GM19372 (cell line): ENCODE measurements around the gene PIP5K1C.

ENCODE experiments used
- ATAC-seq: cut with Tn5 transposase; IDR thresholded peaks from one replicate; pipeline ENCODE4 v1.9.1; 2021; ENCODE audit warnings: mild to moderate bottlenecking, low read depth, moderate library complexity; ENCODE audit not compliant: unreplicated experiment

Gene PIP5K1C

DNA sequence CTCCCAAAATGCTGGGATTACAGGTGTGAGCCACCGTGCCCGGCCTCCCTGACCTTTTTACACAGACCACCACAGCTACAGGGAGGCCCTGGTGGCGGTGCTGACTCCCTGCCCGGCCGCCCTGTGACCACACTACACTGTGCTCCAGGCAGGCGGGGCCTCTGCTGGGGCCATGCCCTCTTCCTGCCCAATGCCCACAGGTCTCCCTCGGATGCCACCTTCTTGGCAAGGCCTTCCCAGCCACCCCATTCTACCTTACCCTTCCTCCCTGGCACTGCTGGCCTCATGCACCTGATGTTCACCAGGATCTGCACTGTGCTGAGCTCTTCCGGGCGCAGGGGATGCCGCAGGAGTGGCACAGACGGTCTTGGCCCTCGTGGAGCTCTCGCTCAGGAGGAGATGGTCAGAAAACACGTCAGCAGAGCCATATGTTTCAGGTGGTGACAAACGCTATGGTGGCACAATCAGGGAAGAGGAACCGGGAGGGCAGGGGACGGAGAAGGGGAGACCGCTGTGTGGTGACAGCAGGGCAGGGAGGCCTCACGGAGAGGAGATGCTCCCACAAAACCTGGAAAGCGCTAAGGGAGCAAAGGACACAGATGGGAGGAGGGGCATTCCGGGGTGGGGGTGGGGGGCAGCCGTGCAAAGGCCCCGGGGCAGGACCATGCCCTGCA lies 4.1 kb downstream of the PIP5K1C start:
- ATAC-seq, result no peak

DNA sequence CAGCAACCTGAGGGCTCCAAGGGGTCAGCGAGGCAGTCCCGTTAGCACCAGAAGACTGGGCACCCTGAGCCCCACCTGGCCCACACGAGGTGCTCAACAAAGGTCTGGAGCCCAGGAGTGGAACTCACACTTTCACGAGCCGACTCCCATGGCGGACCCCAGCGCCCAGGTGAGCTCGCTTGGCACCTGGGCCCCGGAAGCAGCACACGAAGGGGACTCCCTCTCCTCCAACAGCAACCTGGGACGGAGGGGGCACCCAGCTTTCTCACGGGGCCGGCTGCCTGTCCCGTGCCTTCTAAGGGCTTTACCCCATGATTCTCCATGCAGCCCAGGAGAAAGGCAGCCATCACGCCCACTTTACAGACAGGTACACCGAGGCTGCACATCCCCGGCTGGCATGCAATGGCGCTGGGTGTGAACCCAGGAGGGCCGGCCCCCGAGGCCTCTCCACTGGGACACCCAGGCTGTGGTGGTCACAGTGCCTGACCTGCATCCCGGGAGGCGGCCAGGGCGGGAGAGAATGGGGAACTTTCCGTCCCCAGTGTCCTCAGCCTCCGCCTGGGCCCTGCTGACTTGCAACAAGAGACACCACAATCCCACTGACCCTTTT lies 5.0 kb downstream of the PIP5K1C start:
- no peak for ATAC-seq

DNA sequence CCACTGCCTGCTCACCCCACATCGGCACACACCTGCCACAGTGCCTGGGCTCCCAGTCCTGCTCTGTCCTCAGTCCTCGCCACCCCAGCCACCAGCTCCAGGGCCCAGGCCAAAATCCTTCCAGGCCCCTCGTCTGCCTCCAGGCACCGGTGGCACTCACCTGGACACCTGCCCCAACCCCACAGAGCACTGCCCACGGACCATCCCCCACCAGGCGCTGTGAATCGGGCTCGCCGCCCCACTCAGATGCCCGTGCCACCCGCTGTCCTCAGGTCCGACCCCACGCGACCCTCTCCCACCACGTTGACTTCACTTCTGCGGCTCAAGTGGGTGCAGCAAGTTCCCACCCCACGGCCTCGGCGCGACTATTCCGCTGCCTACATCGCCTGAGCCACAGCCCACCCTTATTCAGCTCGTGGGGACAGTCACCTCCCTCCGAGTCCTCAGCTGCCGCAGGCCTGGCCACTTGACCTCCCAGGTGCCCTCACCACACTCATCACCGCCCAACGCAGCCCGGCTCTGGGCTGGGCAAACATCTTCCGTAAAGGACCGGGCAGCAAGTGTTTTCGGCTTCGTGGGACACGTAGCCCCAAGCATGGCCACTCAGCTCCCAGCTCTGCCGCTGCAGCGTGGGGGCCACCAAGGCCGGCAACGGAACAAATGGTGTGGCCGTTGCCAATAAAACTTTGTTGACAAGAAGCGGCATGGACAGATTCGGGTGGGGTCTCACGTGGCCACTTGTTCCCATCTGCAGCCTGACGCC lies 5.7 kb downstream of the PIP5K1C start:
- ATAC-seq, result no peak

DNA sequence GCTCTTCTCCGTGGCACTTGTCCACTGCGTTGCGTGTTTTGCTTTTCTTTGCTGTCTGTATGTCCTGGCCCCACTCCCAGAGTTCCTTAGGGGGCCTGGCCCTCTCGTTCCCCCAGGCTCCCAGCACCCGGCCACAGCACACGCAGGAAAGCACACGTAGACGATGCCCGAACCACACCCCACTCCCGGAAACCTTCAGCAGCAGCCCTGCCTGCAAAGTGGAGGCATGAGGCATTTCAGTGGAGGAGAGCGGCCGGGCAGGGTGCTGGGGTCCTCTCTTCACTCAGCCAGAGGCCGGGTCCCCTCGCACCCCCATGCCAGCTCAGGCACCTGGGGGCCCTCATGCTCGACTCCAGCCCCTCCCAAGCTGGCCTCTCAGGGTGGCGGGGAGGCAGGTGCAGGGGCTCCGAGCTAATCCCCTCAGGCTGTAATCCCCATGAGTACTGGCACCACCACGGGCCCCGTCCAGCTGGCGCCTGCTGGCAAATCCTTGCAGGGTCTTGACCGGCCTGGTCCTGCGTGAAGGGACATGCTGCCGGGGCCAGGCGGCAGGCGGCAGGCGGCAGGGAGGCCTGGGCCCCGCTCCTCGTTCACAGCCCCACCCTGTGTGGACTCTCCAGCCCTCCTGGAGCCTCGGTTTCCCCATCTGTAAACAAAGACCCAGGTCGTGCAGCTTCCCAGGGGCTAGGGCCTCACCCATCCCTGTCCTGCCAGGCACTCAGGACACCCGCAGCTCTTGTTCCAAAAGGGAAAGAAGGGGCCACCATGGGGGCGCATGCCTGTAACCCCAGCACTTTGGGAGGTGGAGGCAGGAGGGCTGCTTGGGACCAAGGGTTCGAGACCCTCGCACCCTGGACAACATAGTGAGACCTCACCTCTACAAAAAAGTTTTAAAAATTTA lies 7.0 kb downstream of the PIP5K1C start:
- no peak for ATAC-seq

DNA sequence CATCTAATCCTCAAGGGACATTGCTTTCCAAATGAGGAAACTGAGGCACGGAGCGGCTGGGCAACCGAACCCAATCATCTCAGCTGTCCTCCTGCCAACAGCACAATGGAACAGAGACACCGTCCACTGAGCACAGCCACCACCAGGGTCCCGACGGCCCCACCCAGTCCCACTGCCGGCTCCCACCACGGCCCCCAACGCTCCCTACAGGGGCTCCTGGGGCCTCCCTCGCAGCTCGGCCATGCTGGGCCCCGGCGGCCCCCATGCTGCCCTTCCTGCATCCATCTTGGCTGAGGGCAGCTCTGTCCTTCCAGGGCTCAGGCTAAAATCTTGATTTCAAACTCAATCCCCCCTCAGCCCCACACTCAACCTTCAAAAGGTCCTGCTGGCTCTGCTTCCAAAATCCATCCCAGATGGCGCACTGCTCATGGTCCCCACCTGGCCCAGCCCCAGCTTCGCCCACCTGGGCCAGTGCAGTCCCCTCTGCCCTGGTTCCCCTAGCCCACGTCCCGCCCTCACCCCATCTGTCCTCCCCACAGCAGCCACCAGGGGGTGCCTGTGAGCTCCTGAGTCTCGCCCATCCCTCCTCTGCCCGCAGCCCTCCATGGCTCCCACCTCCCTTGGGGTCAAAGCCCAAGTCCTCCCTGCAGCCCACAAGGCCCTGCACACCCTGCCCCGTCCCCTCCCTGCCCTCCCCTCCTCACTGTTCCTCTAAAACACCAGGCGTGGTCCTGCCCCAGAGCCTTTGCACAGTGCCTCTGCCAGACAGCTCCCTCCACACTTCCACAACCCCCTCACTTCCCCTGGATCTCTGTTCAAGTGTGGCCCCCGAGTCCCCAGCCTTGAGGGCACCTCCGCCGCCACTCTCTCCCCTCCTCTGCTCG lies 7.9 kb downstream of the PIP5K1C start:
- no peak for ATAC-seq

DNA sequence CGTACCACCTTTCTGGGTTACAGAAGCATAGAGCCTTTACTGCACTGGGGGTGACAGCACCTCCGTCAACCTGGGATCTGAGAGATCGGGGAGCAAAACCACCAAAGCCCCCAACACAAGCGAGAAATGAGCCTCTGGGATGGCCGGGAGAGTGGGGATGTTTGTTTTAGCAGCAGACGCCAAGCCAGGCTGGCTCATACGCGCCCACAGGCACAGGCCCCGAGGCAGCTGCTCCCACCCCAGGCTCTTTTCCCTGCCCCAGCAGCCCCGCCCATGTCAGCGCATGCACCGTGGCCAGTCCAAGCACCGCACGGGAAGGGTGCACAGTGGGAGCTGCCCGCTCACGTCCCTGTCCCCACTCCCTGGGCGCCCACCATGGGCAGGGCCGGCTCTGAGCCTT lies 8.5 kb downstream of the PIP5K1C start:
- ATAC-seq, result no peak

DNA sequence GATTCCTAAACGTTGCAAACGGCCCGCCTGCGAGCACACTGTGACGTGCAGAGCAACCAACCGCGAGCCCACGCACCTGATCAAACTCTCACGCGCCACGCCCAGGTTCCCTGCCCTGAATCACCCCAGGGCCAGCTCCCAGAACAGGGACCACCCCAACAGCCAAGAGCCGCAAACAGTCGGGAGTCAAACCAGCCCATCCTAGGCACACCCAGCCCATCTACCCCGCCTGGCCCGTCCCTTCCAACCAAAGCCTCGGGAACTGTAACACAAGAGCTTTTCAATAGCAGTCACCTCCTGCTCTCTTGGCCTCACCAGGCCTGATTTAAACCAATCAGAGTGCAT lies 8.9 kb downstream of the PIP5K1C start:
- no peak for ATAC-seq

DNA sequence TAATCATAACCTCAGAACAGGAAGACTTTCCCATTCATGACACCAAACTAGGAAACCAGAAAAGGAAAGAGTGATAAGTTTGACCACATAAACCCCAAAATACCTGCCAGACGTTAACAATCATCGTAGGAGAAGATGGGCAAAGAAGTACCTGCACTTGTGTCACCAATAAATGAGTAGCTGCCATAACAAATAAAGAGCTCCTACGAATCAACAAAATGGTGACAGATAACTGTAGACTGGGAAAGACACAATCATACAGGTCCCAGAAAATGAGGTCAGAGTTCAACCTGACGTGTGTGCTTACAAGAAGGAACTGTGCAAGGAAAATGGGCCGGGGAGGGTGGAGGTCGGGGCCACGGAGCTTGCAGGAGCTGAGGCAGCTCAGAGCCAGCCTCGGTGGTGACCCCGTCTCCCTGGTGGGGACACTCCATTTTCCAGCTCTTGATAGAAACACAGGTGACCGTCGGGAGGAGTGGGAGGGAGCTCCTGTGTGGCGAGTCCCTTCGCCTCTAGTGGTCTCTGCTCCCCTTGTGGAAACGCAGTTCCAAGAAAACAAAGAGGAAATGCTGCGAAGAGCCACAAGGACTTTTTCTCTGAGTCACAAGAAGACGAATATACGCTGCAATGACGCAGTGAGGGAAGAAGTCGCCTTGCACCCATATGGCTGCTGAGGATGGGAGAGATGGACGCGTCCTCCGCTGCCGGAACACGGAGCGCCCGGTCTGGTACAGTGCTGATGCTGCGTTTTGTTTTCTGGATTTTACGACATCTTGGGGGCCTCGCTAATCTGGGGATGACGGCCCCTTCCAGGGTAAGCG lies 9.5 kb downstream of the PIP5K1C start:
- ATAC-seq, result no peak

DNA sequence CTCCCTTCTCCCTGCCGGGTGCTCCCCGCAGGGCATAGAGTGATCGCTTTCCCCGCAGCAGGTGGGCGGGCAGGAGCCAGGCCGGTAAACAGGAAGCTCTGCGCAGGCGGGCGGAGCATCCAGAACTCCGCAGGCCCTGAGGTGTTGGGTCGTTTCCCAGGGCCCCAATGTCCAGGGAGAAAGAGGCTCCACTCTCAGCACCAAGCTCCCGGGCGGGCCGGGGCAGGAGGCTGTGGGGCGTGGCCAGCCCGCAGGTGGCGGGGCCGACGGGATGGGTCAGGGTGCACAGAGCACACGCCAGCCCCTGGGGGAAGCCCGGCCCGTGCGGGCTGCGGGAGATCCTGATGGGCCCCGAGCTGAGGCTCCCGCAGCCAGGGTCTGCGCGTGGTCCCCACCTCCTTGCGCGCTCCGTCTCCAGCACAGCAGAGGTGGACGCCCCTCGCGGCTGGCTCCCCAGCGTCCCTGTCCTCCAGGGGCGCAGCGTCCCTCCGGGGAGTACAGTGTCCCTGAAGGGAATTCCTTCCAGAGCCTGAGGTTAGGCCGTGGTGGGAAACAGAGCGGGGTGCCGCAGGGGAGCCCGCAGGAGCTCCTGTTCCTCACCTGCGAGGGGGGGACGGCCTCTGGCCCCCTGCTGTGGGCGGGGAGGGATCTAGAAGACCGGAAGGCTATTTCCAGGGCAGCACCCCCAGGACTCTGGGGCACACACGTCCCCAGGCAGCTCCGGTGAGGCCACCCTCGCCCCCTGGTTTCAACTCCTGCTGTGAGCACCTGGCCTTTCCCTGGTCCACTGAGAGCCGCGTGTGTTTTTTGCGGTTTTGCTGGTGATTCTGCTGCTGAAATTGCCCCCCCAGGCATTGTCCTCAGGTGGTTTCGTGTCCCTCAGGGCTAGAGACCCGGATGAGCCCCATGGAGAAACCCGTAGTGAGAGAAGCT lies 12.2 kb downstream of the PIP5K1C start:
- no peak for ATAC-seq

DNA sequence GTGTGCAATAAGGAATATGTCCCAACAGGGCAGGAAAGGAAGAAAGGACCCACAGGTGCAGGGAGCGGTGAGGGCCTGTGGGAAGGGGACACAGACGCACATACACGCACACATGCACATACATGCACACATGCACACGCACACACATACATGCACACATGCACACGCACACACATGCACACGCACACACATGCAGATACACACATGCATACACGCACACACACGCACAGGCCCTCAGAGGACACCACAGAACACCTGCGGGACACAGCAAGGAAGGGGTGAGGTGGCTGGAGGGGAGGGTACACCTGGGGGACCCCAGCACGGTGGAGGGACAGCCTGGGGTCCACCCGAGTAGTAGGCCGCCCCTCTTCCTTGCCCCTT lies 12.9 kb downstream of the PIP5K1C start:
- no peak for ATAC-seq

DNA sequence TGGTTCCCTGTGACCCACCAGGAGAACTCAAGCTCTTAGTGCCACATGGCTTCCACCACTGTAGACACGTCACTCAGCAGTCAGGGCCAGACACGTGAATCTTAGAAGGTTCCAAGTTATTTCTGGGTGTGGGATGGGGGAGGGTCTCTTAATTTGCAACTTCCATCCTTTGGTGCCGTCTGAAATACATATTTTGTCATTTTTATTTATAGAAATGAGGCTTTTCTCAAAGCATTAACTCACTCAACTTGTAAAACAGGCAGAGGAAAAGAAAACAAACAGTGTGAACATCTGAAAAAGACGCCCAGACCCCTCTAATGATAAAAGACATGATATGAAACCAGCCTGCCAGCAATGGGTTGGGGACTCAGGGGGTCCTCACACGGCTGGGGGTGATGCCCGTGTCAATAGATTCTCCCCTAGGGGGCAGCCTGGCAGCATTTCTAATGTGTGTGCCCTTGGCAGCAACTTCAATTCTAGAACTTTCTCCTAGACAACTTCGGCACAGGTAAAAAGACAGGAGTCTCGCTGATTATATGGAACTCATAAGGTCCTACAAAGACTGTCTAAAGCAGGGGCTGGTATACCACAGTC lies 15.4 kb downstream of the PIP5K1C start:
- no peak for ATAC-seq

DNA sequence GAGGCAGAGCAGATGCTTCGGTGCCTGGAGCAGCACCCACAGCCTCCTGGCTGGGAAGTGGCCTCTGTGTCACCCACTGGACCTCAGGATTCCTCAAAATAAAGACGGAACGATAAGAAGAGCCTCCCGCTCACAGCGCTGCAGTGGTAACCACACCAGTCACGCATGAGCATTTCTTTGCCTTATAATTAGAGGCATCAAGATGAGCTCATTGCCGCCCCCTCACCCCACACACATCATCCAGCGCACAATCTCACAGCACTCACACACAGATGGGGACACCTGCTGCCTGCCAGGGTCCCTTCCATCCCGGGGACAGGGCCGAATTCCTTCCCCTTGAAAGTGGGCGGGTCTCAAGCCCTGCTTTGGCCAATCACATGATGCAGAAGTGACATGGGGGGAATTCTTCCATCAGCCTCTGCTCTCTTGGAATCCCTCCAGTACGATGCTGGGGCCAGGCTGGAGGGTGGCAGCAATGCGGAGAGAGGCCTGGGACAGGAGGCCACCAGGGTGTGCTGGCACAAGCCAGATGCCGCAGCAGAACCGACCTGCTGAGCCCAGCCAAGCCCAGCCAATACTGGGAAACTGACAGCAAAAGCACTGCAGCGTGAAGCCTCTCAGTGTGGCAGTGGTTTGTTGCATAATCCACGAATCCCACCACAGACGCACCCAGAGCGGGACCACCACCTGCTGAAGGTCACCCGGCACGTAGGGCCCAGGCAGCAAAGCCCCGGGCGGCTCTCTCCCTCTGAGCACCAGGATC lies 16.0 kb downstream of the PIP5K1C start:
- no peak for ATAC-seq

DNA sequence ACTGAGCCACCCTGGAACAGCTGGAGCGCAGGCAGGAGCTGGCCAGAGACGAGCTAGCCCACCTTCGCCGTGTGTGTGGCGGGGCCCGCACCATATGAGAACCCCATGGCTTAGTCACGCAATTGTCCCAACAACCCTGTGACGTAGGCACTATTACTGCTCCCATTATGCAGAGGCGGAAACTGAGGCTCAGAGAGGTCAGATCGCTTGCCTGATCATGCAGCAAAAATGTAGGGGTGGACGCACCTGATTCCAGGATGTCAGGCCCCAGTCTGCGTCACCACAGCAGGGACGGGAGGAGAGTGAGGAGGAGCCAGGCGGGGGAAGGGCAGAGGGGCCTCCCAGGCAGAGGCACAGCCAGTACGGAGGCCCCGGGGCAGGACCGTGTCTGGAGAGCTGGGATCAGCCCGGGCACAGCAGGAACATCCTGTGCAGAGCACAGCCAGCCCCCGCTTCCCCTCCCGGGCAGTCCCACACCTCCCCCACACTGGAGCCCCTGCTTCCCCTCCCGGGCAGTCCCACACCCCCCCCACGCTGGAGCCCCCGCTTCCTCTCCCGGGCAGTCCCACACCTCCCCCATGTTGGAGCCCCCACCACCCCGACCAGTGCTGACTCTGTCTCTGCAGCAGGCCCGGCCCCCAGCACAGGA lies 16.7 kb downstream of the PIP5K1C start:
- ATAC-seq, result no peak

DNA sequence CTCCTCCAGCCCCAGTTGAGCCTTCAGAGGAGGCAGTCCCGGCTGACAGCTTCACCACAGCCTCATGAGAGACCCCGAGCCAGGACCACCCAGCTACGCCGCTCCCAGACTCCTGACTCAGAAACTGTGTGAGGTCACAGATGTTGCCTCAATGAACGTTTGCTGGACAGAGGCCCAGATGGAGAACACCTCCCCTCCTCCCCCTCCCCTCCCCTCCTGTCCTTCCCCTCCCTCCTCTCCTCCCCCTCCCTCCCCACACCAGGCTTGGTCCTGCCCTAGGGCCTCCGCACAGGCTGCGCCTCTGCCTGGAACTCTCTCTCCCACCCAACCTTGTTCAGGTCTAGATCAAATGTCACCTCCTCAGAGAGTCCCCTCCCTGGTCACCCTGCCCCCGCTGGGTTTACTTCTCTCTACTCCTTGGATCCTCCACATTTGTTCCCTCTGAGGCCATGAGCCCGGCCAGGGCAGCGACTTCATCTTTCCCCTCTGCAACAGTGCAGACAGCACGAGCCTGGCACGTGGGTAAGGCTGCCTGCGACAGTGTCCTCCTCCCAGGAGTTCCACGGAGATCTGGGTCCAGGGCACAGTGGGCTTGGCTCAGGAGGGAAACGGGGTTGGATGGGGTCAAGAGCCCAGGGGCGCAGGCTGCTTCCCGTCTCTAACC lies 17.4 kb downstream of the PIP5K1C start:
- ATAC-seq, result no peak

DNA sequence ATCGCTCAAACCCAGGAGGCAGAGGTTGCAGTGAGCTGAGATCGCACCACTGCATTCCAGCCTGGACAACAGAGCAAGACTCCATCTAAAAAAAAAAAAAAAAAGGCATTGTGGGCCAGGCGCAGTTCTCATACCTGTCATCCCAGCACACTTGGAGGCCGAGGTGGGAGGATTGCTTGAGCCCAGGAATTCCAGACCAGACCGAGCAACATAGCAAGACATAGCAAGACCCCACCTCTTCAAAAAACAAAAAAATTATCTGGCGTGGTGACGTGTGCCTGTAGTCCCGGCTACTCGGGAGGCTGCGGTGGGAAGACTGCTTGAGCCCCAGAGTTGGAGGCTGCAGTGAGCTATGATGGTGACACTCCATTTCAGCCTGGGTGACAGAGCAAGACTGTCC lies 18.0 kb downstream of the PIP5K1C start:
- no peak for ATAC-seq

DNA sequence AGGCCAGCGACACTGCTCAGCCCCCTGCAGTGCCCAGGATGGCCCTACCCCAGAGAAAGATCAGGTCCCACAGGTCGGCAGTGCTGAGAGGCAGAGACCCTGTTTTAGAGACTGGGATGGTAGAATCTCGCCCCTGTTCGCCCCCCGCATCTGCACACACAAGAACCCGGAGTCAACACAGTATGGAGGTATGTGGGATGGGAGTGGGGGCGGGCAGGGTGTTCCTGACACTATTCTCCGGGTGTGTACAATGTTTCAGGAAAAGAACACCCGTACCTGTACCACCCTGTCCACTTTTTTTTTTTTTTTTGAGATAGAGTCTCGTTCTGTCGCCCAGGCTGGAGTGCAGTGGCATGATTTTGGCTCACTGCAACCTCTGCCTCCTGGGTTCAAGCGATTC lies 19.3 kb downstream of the PIP5K1C start:
- no peak for ATAC-seq
